Stimulated activated CD8-positive, alpha-beta memory T cell treated with anti-CD3 and anti-CD28 coated beads, Interleukin-12 subunit alpha, Interleukin-12 subunit beta, amount 100 ng/mL, for 24 hours (primary cell): ENCODE measurements around the gene ZNF507.

Experiments
- DNase-seq: peaks from one replicate; pipeline ENCODE4 v3.0.0-alpha.2; 2020; ENCODE audit errors: extremely low read depth

ZNF507 gene

GRCh38 chr19:32339988-32340874 lies 5.2 kb upstream of the ZNF507 start:
- DNase-seq, result peak; percentile 9

DNA sequence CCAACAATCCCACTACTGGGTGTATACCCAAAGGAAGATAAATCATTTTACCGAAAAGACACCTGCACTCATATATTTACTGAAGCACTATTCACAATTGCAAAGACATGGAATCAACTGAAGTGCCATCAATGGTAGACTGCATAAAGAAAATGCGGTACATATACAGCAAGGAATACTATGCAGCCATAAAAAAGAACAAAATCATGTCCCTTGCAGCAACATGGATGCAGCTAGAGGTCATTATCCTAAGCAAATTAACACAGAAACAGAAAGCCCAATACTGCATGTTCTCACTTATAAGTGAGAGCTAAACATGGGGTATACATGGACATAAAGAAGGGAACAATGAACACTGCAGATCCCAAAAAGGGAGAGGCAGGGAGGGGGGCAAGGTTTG lies 2.7 kb upstream of the ZNF507 start:
- no peak for DNase-seq

GRCh38 chr19:32343550-32344262 lies 1.7 kb upstream of the ZNF507 start:
- no peak for DNase-seq

DNA sequence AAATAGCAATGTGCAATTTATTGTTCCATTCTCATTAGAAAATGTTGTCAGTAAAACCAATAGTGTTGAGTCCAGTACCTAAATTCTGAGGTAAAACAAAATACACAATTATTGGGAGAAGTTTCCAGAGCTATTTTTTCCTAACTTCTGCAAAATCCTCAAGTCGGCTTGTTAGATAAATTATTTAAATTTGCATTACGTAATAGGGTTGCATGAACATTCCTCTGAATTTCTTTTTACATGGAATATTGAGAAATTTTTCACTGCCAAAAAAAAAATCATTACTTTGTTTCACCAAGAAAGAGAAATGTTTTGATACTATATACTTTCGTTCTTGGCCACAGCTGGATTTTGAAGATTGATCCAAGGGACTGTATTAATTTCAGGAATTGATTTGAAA lies 1.5 kb downstream of the ZNF507 start:
- no peak for DNase-seq

DNA sequence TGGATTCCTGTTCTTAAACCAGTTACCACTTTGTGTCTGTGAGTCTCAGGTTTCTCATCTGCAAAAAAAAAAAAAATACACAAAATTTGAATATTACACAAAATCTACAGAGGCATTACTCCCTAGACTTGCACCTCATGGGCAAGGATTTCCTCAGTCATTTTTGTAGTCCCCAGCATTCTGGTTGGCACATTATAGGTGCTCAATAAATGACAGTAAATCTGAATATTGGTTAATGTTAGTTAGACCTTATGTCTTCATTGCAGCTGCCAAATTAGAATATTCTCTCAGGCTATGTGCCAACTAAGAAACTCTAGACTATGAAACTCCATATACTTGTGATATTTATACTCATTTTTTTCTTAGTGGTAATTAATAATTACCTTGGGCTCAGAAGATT lies 2.2 kb downstream of the ZNF507 start:
- DNase-seq, result no peak

DNA sequence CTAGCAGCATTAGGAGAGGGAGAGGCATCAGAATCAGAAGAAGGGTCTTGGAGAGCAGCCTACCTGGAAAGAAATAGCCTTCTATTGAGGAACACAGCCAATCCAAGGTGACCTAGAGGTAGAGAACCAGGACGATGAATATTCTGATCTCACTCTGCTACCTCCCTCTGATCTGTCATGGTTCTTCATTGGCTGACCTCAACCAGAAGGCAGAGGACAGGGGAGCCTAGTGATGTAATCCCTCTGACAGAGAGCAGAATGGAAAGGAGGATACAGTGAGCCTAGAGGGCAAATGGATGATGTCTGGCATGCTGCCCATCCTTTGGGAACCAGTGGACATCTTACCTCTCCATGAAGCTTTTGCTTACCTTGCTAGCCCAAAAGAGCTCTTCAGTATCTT lies 3.6 kb downstream of the ZNF507 start:
- DNase-seq, result no peak

DNA sequence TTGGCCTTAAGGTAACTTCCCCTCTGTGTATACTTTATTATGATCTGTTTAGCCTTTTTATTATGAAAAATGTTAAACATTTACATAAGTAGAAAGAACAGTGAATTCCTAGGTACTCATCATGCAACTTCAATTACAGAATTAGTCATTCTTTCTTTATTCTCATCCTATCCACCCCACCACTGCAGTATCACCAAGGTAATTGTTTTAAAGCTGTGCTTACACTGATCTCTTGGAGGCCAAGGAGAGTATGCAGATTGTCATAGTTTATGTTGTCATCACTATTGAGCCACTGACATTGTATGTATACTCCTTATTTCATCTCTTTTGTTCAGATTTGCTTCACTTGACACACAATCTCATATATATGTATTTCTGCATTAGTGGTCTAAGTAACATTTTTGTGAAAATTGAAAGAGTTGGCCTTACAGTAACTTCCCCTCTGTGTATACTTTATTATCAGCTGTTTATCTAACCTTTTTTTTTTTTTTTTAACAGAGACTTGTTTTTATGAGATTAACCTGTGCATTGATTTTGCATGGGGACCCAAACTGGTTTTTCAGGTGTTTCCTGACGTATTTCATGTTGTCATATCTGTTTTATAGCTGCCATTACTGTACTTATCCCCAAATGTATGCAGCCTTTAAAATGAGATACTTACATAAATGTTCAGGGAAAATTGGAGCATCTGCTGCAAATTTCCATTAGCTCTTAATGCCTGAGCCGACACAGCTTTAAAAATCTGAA lies 4.5 kb downstream of the ZNF507 start:
- no peak for DNase-seq

- no peak for DNase-seq
Observed at GRCh38 chr19:32350471-32350865, 5.1 kb downstream of the ZNF507 start.

DNA sequence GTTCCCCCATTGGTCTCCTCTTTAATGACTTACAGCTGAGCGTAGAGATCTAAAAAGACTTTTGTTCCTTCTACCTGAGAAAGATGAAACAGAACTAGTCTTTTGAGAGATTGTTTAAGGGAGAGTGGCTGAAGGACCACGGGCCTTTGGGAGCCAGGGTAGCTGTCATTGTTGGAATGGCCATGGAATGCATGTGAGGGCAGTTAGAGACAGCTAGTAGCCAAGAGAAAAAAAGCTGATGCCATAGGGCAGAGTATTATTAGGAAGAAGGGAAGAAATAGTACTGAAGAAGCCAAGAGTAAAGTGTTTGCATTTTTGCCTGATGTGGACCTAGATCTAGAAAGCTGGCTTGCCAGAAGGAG lies 5.6 kb downstream of the ZNF507 start:
- no peak for DNase-seq

- no peak for DNase-seq
Observed at GRCh38 chr19:32352241-32352630, 6.8 kb downstream of the ZNF507 start.

GRCh38 chr19:32354345-32354744 lies 8.9 kb downstream of the ZNF507 start:
- DNase-seq, result no peak

- DNase-seq, result no peak
Observed at GRCh38 chr19:32355309-32355708, 9.9 kb downstream of the ZNF507 start.

GRCh38 chr19:32357720-32358119 lies 12.3 kb downstream of the ZNF507 start:
- no peak for DNase-seq

DNA sequence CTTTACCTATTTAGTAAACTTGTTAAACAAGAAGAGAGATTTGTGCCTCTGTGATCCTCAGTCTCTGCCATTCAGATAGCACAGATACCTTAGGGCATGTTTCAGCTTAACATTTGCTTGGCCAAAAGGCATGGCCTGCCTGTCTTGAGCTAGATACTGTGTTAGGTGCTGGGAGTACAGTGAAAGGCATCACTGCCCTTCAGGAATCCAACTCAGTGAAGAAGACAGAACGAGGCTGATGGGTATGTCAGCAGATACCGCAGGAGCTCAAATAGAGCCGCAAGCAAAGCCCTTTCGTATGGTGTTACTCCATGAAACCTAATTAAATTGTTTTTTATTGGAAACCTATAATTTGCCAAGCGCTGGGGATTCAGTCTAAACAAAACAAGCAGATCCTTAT lies 12.9 kb downstream of the ZNF507 start:
- no peak for DNase-seq

DNA sequence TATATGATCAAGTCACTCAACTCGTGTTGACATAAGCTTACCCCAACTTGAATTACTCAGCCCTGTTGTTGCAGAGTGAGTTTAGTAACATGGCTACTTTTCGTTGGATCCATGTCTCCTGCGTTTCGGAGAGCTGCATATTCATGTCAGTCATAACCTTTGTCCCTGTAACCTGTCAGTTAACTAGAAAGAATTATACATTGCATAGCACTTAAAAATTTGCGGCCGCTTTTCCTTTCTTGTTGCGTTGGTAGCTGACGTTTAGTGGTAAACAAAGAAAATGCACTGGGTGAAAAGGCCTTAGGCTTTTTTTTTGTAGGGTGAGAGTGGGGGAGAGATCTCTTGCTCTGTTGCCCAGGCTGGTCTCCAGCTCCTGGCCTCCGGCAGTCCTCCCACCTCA lies 14.2 kb downstream of the ZNF507 start:
- no peak for DNase-seq

- no peak for DNase-seq
Observed at GRCh38 chr19:32361574-32362317, 16.3 kb downstream of the ZNF507 start.

- DNase-seq, result no peak
Observed at GRCh38 chr19:32362318-32362691, 16.9 kb downstream of the ZNF507 start.

- DNase-seq, result no peak
Observed at GRCh38 chr19:32363175-32363574, 17.8 kb downstream of the ZNF507 start.

- no peak for DNase-seq
Observed at GRCh38 chr19:32363632-32364031, 18.2 kb downstream of the ZNF507 start.

DNA sequence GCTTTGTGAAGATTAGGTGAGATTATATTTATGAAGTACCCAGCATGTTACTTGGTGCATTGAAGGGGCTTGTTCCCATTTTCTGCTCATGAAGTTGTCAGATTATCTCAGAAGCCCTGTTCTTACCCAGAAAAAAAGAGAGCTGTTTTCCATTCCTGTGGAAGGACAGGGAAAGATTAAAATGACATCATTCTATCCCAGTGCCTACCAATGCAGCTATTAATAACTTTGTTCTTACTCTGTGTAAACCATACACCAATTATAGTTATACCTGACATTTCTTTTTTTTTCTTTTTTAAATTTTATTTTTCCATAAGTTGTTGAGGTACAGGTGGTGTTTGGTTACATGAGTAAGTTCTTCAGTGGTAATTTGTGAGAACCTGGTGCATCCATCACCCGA lies 18.6 kb downstream of the ZNF507 start:
- DNase-seq, result no peak

DNA sequence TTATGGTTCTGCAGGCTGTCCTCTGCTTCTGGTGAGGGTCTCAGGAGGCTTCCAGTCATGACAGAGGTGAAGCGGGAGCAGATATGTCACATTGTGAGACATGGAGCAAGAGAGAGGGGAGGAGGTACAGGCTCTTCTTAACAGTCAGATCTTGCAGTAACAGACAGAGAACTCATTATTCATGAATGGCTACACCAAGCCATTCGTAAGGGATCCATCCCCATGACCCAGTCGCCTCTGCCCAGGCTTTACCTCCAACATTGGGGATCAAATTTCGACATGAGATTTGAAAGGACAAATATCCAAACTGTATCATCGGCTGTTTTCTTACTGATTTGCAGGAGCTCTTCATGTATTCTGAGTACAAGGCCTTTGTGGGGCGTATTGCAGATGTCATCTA lies 21.7 kb downstream of the ZNF507 start:
- no peak for DNase-seq

DNA sequence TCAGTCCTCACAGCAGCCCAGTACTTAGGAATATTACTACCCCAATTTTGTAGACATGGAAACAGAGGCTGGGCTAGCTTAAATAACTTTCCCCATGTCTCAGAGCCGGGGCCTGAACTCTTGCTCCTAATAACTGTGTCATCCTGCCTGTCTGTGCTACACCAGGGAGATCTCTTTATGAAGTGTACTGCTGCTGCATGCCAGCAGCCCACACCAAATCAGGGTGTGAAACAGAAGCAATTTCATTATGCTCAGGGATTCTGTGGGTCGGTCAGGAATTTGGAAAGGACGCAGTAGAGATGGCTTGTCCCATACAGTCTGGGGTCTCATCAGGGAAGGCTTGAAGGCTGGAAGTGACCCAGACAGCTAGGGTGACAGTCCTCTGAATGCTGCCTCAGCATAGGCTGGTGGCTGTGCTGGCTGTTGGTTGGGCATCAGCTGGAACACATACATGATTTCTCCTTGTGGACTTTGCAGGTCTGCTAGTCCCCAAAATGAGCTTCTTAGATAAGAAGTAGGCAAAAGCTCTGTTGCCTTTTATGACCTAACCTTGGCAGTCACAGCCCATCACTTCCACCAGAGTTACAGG lies 22.6 kb downstream of the ZNF507 start:
- DNase-seq, result no peak
